PFSK-1 (cell line): ENCODE results near the gene RASL12.

Experiments
- FOXP2 ChIP-seq: optimal IDR thresholded peaks from 2 replicates; pipeline ENCODE3; 2011; ENCODE audit warnings: borderline replicate concordance, control low read depth, inconsistent platforms; ENCODE audit not compliant: insufficient read depth; ENCODE audit errors: extremely low read length, extremely low read depth
- POLR2AphosphoS5 ChIP-seq: IDR thresholded peaks from 2 replicates; pipeline ENCODE4 v1.6.1; 2012; ENCODE audit warnings: low read depth, mild to moderate bottlenecking, control low read depth, low read length, moderate library complexity
- SIN3A ChIP-seq: IDR thresholded peaks from 2 replicates; pipeline ENCODE4 v1.6.1; 2012; ENCODE audit warnings: mild to moderate bottlenecking, low read length, moderate library complexity, borderline replicate concordance; ENCODE audit not compliant: insufficient read depth
- TAF1 ChIP-seq: IDR thresholded peaks from 2 replicates; pipeline ENCODE4 v1.6.1; 2012; ENCODE audit warnings: low read length, control low read depth, borderline replicate concordance; ENCODE audit not compliant: insufficient read depth
- TF ChIP-seq, protein P1 (sequence below), 2 experiments: IDR thresholded peaks; 2 replicates each; pipeline versions ENCODE4 v1.6.1 to v1.8.0; 2011 to 2012; ENCODE audit warnings: low read depth in 2 of 2, low read length in 2 of 2, control low read depth in 1 of 2, inconsistent platforms in 1 of 2, mild to moderate bottlenecking in 1 of 2, moderate library complexity in 1 of 2; ENCODE audit not compliant: insufficient read depth in 1 of 2

Gene RASL12

DNA sequence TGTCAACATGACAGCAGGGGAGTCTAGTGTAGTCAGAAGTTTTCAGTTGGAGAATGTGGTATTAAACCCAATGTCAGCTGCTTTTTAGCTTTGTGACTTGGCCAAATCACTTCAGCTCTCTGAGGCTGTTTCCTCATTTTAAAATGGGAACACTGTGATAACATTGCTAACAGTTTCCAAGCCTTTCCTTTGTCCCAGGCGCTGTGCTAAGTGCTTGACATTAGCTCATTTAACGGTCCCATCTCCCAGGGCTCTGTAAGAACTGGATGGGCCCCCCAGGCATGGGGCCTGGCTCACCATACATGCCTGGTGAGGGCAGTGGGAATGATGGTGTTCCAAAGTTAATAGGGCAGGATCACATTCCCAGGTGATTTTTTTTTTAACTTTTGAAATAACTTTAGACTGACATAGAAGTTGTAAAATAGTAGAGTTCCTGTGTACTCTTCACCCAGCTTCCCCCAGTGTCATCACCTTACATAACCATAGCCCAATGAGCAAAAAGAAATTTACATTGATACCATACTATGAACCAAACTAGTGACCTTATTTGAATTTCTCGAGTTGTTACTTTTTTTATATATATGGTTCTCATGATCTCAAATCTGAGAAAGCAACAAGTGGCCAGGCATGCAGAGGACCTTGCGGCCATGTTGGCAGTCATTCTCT is 7.7 kb downstream of the RASL12 start:
- TF ChIP-seq FOXP2 (no peak), TAF1 (no peak), SIN3A (no peak), POLR2AphosphoS5 (no peak)
- TF ChIP-seq, protein P1, sequence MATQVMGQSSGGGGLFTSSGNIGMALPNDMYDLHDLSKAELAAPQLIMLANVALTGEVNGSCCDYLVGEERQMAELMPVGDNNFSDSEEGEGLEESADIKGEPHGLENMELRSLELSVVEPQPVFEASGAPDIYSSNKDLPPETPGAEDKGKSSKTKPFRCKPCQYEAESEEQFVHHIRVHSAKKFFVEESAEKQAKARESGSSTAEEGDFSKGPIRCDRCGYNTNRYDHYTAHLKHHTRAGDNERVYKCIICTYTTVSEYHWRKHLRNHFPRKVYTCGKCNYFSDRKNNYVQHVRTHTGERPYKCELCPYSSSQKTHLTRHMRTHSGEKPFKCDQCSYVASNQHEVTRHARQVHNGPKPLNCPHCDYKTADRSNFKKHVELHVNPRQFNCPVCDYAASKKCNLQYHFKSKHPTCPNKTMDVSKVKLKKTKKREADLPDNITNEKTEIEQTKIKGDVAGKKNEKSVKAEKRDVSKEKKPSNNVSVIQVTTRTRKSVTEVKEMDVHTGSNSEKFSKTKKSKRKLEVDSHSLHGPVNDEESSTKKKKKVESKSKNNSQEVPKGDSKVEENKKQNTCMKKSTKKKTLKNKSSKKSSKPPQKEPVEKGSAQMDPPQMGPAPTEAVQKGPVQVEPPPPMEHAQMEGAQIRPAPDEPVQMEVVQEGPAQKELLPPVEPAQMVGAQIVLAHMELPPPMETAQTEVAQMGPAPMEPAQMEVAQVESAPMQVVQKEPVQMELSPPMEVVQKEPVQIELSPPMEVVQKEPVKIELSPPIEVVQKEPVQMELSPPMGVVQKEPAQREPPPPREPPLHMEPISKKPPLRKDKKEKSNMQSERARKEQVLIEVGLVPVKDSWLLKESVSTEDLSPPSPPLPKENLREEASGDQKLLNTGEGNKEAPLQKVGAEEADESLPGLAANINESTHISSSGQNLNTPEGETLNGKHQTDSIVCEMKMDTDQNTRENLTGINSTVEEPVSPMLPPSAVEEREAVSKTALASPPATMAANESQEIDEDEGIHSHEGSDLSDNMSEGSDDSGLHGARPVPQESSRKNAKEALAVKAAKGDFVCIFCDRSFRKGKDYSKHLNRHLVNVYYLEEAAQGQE (IDR thresholded peaks at IDR 0.05; ENCODE audit: insufficient read depth in 1 of 2, low read depth in 2 of 2, low read length in 2 of 2) = no peak

DNA sequence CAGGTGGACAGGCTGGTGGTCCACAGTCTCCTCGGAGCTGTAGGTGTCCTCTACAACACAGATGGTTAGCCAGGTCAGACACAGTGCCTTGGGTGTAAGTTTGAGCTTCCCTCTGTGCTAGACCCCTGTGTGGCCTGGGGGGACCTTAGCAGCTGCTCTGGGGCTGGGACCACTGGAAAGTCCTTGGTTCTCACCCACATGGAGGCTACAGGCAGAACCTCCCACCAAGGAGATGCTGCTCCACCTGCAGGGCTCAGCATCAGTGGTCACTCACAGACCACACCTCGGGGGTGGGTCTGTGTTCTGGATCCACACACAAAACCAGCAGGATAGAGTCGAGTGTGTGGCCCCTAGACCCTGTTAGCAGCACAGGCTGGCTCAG is 8.4 kb downstream of the RASL12 start:
- TF ChIP-seq SIN3A (no peak), TAF1 (no peak), POLR2AphosphoS5 (no peak), FOXP2 (no peak)
- TF ChIP-seq, protein P1 (IDR thresholded peaks at IDR 0.05; ENCODE audit: insufficient read depth in 1 of 2, low read depth in 2 of 2, low read length in 2 of 2) = no peak

DNA sequence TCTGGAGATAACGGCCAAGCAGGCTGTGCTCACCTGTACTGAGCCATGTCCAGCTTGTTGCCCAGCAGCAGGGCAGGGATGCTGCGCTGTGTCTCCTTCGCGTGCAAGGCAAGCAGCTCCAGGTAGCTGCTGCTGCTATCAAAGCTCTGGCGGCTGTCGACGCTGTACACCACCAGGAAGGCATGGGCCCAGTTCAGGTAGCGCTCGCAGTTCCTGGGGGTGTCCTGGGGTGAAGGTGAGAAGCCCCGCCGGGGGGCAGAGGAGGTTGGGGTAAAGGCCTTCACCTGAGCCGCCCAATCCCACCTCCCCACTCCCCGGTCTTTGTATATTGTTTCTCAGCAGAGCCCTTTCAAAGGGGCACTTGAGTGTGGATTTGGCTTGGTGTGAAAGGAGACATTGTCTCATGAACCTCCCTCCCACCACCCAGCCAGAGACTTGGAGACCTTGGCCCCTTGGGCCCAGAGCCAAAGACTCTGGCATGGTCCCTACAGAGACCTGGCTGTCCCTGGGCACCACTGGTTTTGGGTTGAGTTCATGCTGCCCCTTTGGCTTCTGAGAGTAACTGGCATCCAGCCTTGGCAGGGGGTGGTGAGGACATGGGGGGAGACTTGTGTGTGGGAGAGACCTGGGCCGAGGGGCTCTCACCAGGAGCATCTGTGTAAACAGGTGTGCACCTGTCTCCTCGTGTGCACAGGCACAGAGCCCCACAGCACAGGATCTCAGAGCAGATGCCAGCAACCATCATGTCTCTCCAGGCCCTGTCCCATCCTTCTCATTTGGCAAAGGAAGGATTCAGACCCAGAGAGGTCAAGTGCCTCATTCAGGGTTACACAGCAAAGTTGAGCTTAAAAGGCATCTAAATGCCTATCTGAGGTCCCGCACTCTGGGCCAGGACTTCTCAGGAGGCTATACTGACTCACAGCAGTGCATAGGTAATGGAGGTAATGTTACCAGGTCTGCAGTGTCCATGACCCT is 9.1 kb downstream of the RASL12 start:
- TF ChIP-seq POLR2AphosphoS5 = no peak
- no peak for TF ChIP-seq SIN3A
- no peak for TF ChIP-seq FOXP2
- TF ChIP-seq, protein P1 (IDR thresholded peaks at IDR 0.05; ENCODE audit: insufficient read depth in 1 of 2, low read depth in 2 of 2, low read length in 2 of 2) = no peak
- no peak for TF ChIP-seq TAF1

DNA sequence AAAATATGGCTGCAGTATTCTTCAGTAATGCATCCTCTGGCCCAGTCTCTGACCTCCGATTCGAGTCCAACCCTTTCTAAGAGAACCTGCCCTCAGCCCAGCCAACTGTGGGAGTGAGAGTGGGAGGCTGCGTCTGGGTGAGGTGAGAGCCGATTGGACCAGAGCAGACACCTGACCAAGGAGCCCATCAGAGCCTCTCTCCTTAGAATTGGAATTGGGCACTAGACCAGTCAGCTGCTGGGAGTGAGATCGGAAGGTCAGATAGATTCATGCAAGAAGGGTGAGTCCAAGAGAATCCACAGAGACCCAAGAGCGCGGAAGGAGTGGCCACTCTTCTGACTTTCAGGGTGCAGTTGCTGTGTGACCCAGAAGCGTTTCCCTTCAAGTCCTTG is 10.2 kb downstream of the RASL12 start:
- TF ChIP-seq TAF1 (no peak), FOXP2 (no peak), SIN3A (no peak), POLR2AphosphoS5 (no peak)
- TF ChIP-seq, protein P1 (IDR thresholded peaks at IDR 0.05; ENCODE audit: insufficient read depth in 1 of 2, low read depth in 2 of 2, low read length in 2 of 2) = no peak
